ENCODE results near the gene ZDHHC13.
"Not testable (repeated sequence)": the region's sequence is repeated elsewhere in the genome, so short reads cannot be mapped to it uniquely, and the experiment has no call there.

ZDHHC13 gene

GRCh38 chr11:19099093-19099492 is 17.9 kb upstream of the ZDHHC13 start:
- peak in 1 of 58 donors; percentile 18 for DNase-seq

GRCh38 chr11:19100885-19101284 is 16.1 kb upstream of the ZDHHC13 start:
- no peak for DNase-seq

GRCh38 chr11:19101796-19102520 is 15.0 kb upstream of the ZDHHC13 start:
- DNase-seq, result no peak

DNA sequence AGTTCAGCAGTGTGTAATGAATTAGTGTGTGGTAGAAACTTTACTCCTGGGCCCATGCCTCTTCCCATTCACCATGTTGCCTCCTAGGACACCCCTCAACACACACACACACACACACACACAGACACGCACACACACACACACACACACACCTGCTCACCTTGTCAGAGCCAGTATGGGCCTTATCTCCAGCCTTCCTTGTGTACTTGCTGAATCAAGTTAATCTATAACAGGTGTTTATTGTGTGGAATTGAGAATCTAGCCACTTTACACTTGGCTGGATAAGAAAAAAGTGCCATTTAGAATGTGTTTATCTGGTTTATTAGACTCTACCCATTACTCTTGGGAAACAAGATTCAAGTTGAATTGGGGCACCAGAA is 14.5 kb upstream of the ZDHHC13 start:
- no peak for DNase-seq

DNA sequence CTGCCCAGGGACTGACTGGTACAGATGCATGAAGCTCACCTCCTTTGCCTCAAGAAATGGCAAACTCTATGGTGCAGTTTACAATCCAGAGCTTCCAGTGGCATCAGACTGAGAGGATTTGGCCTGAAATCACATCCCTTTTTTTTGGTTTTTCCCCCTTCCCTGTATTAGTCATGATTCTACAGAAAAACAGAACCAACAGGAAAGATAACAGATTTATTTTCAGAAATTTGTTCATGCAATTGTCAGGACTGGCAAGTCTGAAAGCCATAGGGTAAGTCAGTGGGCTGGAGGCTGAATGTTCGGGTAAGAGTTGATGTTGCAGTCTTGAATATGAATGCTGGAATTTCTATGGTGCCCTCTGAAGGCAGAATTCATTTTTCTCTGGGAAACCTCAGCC is 12.0 kb upstream of the ZDHHC13 start:
- DNase-seq, result no peak

GRCh38 chr11:19107125-19107524 is 9.8 kb upstream of the ZDHHC13 start:
- no peak for DNase-seq

DNA sequence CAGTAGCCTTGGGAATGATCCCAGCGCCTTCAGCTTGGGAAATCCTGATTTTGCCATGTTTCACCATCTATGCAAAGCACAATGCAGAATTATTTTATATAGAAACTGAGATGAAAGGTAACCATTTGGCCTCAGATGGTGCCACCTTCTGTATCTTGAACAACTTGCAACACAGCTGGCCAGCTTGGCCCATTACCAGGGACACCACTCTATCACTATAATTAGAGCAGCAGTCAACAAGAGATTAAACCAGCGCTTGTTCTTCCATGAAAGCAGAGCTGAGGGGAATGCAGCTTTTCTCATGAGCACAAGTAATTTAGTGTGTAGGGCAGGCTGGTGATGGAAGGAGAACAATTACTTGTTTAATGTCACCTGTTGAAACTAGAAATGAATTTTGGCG is 6.7 kb upstream of the ZDHHC13 start:
- DNase-seq, result peak in 21 of 58 donors; percentile 2 to 32 (median 7)

DNA sequence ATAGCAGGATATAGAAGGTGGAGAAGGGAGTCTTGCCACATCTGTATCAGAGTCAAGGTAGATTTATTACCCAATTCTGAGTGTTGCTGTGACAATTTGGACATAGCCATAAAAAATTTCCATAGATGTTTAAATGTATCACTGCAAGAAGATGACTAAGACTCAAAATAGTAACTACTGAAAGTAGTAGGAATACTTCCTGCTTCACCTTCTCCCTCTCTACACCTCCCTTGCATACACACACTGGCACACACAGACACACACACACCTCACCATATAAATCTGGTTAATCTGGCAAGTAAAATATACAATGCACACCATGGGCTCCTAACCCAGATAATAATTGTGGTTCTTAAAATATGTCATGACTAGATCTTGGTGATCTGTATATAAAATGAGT is 5.2 kb upstream of the ZDHHC13 start:
- DNase-seq, result no peak

GRCh38 chr11:19116276-19116970 is 545 bp upstream of the ZDHHC13 start:
- no peak for DNase-seq

DNA sequence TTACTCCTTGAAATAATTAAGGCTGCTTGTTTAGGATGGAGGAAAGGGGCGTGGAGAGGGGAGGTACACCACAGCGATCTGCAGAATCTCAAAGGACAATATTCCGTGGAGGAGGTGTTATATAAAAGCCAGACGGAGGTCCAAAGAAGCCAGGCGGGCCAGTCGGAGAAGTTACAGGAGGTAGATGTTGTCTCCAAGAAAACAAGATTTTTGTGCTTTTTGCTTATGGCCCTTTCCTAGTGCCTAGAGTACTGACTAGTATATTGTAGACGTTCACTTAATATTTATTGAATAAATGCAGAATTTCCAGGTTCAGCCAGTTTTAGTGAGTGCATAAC is 761 bp downstream of the ZDHHC13 start:
- DNase-seq, result no peak

GRCh38 chr11:19121646-19122045 is 4.7 kb downstream of the ZDHHC13 start:
- no peak for DNase-seq

DNA sequence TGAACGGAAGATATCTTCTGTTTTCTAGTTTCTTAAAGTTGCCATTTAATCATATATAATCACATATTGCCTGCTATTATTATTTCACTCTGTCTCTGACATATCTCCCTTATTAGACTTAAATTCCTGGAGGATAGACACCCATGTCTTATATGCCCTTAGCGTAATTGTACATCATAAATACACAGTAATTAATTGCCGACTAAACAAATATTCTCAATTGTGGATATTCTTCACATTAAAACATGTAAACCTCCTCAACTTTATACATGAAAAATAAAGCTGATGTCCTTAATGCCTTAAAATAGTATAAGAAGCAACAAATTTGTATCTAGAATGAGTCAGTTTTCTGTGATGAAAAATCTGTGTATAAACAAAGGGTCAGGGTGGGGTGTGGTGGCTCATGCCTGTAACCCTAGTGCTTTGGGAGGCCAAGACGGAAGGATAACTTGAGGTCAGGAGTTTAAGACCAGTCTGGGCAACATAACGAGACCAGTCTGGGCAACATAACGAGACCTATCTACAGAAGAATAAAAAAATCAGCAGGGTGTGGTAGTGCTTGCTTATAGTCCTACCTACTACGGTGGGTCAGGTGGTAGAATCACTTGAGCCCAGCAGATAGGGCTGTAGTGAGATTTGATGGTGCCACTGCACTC is 6.1 kb downstream of the ZDHHC13 start:
- no peak for DNase-seq

DNA sequence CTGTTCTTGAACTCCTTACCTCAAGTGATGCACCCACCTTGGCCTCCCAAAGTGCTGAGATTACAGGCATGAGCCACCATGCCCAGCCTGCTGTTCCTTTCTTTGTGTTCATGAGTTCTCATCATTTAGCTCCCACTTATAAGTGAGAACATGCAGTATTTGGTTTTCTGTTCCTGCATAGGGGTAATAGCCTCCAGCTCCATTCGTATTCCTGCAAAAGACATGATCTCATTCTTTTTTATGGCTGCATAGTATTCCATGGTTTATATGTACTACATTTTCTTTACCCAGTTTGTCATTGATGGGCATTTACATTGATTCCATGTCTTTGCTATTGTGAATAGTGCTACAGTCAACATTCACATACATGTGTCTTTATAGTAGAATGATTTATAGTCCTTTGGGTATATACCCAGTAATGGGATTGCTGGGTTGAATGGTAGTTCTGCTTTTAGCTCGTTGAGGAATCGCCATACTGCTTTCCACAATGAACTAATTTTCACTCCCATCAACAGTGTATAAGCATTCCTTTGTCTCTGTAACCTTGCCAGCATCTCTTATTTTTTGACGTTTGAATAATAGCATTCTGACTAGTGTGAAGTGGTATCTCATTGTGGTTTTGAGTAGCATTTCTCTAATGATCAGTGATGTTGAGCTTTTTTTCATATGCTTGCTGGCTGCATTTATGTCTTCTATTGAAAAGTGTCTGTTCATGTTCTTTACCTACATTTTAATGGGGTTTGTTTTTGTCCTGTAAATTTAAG is 9.8 kb downstream of the ZDHHC13 start:
- not testable (repeated sequence) for DNase-seq

GRCh38 chr11:19134004-19134403 is 17.0 kb downstream of the ZDHHC13 start:
- no peak for DNase-seq

GRCh38 chr11:19136884-19137283 is 19.9 kb downstream of the ZDHHC13 start:
- DNase-seq, result not testable (repeated sequence)

- no peak for DNase-seq
Observed at GRCh38 chr11:19145319-19145718, 28.4 kb downstream of the ZDHHC13 start.

GRCh38 chr11:19156892-19157291 is 39.9 kb downstream of the ZDHHC13 start:
- no peak for DNase-seq

DNA sequence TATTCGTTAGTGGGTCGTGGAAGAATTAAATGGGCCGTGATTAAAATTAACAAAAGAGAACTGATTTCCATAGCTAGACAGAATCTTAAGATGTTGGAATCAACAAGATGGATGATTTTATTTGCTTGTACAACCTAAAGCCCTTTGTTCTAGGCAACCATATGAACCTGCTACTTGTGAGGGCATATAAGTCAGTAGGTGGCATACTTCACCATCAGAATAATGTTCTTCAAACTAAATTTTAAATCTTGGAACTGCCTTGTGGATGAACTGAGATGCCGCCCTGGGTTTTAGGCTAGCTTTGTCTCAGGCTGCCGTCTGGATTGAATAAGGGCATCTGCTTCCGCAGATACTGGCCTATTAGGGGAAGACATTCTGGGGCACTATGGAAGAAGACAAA is 43.9 kb downstream of the ZDHHC13 start:
- DNase-seq, result no peak

DNA sequence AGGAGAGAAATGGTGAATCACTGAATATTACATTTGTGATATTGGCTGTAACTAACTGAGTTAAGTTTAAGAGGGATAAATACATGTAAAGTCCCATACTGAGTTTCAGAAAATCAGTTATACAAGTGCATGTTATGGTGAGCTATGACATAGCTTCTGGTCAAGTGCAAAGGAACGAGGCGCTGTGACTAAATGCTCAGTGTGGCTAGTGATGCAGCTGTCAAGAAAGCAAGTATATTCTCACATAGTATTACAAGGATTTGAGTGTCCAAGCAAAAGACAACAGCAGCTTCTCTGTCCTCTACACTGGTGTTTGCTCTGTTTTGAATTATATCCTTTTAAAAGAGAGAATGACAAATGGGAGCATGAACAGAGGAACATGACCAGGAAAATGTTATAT is 44.7 kb downstream of the ZDHHC13 start:
- no peak for DNase-seq

- no peak for DNase-seq
Observed at GRCh38 chr11:19162951-19163505, 46.1 kb downstream of the ZDHHC13 start.

DNA sequence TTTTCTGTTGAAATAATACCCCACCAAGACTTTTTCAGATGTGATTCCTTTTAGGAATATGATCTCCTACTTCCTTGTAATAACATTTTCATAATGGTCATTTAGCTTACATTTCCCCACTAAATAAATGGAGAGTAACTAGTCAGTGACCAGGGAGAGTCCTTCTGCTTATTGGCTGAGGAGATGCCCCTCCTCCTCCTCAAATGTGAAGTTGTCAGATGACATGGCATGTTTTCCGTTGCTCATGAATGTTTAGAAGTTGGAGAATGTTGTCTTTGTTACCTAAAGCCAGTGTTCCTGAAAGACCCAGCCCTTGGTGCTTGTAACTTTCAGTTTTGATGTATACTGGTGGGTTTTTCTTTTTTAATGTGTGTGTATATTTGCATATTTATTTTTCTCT is 46.6 kb downstream of the ZDHHC13 start:
- DNase-seq, result no peak

Data from anterior cingulate cortex (tissue), 58 donors.